DOHH2 (cell line): Measurements from ENCODE around the gene PDE4D.

ENCODE experiments used
- H3F3A ChIP-seq: fragments of 200-600 bp; sonication (generic), shearing (Covaris generic); 2 replicates; pipeline ENCODE4 v1.6.0; 2016; ENCODE audit warnings: antibody characterized with exemption, mild to moderate bottlenecking; ENCODE audit not compliant: control insufficient read depth, insufficient read depth
- H3K27ac ChIP-seq: fragments of 200-600 bp; sonication (generic); 2 replicates; pipeline ENCODE4 v1.5.1; 2014; ENCODE audit warnings: low read depth, mild to moderate bottlenecking, low read length, moderate library complexity
- H3K27me3 ChIP-seq: fragments of 200-600 bp; sonication (generic); 2 replicates; pipeline ENCODE4 v1.6.1; 2014; ENCODE audit warnings: mild to moderate bottlenecking, low read length, mixed read lengths; ENCODE audit not compliant: control insufficient read depth
- H3K36me3 ChIP-seq: fragments of 200-600 bp; sonication (generic); 2 replicates; pipeline ENCODE4 v1.6.1; 2014; ENCODE audit warnings: mild to moderate bottlenecking, low read length, moderate library complexity, mixed read lengths; ENCODE audit not compliant: control insufficient read depth
- H3K4me1 ChIP-seq: fragments of 200-600 bp; sonication (generic); 2 replicates; pipeline ENCODE4 v1.6.1; 2014; ENCODE audit warnings: mild to moderate bottlenecking, low read length, mixed read lengths; ENCODE audit not compliant: control insufficient read depth
- H3K4me2 ChIP-seq: fragments of 200-600 bp; sonication (generic); 2 replicates; pipeline ENCODE4 v1.6.0; 2014; ENCODE audit warnings: mild to moderate bottlenecking, low read length, moderate library complexity
- H3K4me3 ChIP-seq: fragments of 200-600 bp; sonication (generic); 2 replicates; pipeline ENCODE4 v1.5.1; 2014; ENCODE audit warnings: mild to moderate bottlenecking, low read length, mixed read lengths
- H3K79me2 ChIP-seq: fragments of 200-600 bp; sonication (generic); 2 replicates; pipeline ENCODE4 v1.6.1; 2014; ENCODE audit warnings: mild to moderate bottlenecking, low read length, mixed read lengths; ENCODE audit not compliant: control insufficient read depth
- H3K9me2 ChIP-seq: fragments of 200-600 bp; sonication (generic); replicated peaks from 2 replicates; pipeline ENCODE4 v1.6.1; 2014; ENCODE audit warnings: mild to moderate bottlenecking, low read length, mixed read lengths; ENCODE audit not compliant: control insufficient read depth
- H3K9me3 ChIP-seq: fragments of 200-600 bp; sonication (generic); 2 replicates; pipeline ENCODE4 v1.6.1; 2014; ENCODE audit warnings: antibody characterized with exemption, low read length, mixed read lengths; ENCODE audit not compliant: control insufficient read depth, insufficient read depth
- H4K20me1 ChIP-seq: fragments of 200-600 bp; sonication (generic); 2 replicates; pipeline ENCODE4 v1.6.0; 2014; ENCODE audit warnings: low read depth, mild to moderate bottlenecking, antibody characterized with exemption, low read length, moderate library complexity; ENCODE audit not compliant: control insufficient read depth, insufficient read depth
- EZH2phosphoT487 ChIP-seq: fragments of 200-600 bp; sonication (generic); IDR thresholded peaks from 2 replicates; pipeline ENCODE4 v1.6.1; 2017; ENCODE audit warnings: borderline replicate concordance, mild to moderate bottlenecking, antibody characterized with exemption, low read length, moderate library complexity, mixed read lengths
- TF ChIP-seq, protein P1 (sequence below): fragments of 200-600 bp; sonication (generic); IDR thresholded peaks from one replicate; pipeline ENCODE4 v1.5.1; 2014; ENCODE audit warnings: antibody characterized with exemption, mild to moderate bottlenecking, low read depth, low read length; ENCODE audit not compliant: poor library complexity, severe bottlenecking

The PDE4D gene

DNA sequence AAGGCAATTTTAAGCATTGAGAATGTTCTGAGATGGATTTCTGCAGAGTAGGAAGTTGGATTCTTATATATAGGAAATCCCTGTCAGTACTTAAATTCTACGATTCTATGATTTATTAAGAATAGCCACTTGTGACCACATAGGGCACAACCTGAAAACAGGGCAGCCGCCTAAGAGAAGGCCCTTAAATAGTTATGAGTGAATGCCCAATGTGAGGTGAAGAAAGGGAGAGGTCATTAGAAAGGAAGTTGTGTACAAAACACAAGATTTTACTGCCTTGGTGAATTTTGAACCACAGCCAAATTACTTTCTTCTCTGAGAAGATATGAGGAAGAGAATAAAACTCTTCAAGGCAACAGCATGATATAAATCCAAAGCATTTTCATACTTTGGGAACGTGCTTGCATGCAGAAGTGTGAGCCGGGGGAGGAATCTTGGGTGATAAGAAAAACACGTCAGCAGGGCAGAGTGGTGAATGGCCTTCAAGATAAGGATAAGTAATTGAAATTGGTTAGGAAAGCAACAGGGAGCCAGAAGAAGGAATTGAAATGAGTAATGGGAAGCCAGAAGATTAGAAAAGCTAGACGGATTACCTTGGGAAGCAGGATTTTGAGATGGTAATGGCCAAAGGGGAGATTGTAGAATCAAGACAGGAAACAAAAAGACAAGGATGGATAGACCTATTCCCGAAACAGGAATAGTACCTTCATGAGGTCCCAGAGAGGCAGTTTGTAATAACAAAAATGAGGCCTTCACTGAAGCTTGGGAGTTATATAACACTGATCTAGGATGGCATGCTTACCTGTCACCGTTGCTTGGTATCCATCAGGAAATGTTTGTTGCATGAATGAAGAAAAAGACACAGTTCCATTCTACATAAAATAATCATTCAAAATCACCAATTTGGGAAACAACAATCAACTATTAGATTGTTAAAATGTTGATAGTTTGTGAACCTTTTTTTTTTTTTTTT lies 244.3 kb downstream of the PDE4D start:
- no peak overlapping the region for H3K4me3 ChIP-seq
- no peak for TF ChIP-seq EZH2phosphoT487
- TF ChIP-seq, protein P1, sequence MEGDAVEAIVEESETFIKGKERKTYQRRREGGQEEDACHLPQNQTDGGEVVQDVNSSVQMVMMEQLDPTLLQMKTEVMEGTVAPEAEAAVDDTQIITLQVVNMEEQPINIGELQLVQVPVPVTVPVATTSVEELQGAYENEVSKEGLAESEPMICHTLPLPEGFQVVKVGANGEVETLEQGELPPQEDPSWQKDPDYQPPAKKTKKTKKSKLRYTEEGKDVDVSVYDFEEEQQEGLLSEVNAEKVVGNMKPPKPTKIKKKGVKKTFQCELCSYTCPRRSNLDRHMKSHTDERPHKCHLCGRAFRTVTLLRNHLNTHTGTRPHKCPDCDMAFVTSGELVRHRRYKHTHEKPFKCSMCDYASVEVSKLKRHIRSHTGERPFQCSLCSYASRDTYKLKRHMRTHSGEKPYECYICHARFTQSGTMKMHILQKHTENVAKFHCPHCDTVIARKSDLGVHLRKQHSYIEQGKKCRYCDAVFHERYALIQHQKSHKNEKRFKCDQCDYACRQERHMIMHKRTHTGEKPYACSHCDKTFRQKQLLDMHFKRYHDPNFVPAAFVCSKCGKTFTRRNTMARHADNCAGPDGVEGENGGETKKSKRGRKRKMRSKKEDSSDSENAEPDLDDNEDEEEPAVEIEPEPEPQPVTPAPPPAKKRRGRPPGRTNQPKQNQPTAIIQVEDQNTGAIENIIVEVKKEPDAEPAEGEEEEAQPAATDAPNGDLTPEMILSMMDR = no peak
- H3K79me2 ChIP-seq = no peaks in the 10 kb centered on the region
- H3K4me2 ChIP-seq = no peak overlapping the region
- 0 out of 2 replicates have a peak, but pooled peaks cover 3% of the 10 kb centered on the region for H3K27me3 ChIP-seq
- no peaks in the 10 kb centered on the region for H3F3A ChIP-seq
- no peaks in the 10 kb centered on the region for H3K9me3 ChIP-seq
- H3K36me3 ChIP-seq = no peaks in the 10 kb centered on the region
- H4K20me1 ChIP-seq = no peaks in the 10 kb centered on the region
- H3K9me2 ChIP-seq = no peaks in the 10 kb centered on the region
- H3K4me1 ChIP-seq = no peaks in the 10 kb centered on the region
- no peak overlapping the region for H3K27ac ChIP-seq

DNA sequence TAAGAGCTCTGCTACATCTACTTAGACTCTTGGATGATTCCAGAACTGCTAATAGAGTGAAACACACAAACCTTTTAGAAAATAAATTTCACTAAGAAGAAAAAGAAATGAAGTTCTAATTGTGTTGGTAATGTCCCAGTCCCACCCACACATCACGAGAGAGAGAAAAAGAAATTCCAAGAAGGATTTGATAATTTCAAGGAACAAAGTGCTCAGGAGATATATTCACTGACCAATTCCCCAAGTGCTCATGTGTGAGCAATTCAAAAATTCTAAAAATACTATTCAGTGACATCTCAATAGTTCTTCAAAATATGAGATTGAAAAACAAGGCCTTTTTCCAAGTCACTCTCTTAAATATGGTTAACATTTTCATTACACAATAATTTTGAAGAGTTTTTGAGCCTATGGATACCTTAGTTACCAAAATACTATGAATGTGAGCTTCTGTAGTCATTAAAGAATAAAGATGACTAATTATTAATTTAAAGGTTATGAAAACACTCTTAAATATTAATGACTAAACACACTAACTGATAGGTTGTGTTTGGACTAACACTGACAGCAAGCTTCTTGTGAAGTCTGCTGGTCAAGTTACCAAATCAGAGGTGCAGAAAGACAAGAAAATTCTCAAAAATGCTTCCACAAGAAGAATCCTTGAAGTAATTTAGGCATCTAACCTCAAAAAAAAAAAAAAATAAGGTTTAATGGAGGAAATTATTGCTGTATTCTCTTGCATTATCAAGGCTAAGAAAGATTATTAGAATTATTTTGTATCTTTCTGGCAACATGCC lies 245.3 kb downstream of the PDE4D start:
- Histone ChIP-seq H3F3A (no peaks in the 10 kb centered on the region), H4K20me1 (no peaks in the 10 kb centered on the region), H3K4me1 (no peaks in the 10 kb centered on the region), H3K36me3 (no peaks in the 10 kb centered on the region), H3K4me2 (no peak overlapping the region), H3K9me2 (no peaks in the 10 kb centered on the region), H3K27me3 (0 out of 2 replicates have a peak, but pooled peaks cover 3% of the 10 kb centered on the region), H3K79me2 (no peaks in the 10 kb centered on the region), H3K9me3 (no peaks in the 10 kb centered on the region), H3K4me3 (no peak overlapping the region), H3K27ac (no peak overlapping the region)
- no peak for TF ChIP-seq EZH2phosphoT487
- TF ChIP-seq, protein P1 = no peak

DNA sequence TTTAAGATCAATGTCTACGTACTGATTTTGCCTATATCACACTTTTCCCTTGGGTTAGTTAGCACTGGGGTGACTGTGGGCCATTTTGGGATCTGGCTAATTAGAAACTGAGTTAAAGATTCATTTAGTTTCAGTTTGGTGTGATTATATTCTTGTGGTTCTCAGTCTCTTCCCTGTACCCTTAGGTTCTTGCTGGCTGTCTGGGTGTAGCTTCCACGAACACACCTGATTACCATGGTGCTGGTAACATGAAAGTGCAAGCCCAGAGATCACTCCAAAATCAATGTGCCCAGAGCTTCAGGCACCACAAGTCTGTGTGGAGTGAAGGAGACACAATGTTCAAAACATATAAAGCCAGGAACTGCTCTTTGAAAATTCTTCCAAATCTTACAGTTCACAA lies 248.1 kb downstream of the PDE4D start:
- no peak overlapping the region for H3K27ac ChIP-seq
- H3K4me2 ChIP-seq = no peak overlapping the region

More for the DNA sequence above, 248.1 kb downstream of the PDE4D start:
- TF ChIP-seq, protein P1 = no peak
- no peak for TF ChIP-seq EZH2phosphoT487
- no peak overlapping the region for H3K4me3 ChIP-seq
- no peaks in the 10 kb centered on the region for H3K4me1 ChIP-seq
- H3K9me2 ChIP-seq = no peaks in the 10 kb centered on the region
- H3F3A ChIP-seq = no peaks in the 10 kb centered on the region
- H3K79me2 ChIP-seq = no peaks in the 10 kb centered on the region
- H3K36me3 ChIP-seq = no peaks in the 10 kb centered on the region
- H3K27me3 ChIP-seq = 0 out of 2 replicates have a peak, but pooled peaks cover 3% of the 10 kb centered on the region
- no peaks in the 10 kb centered on the region for H3K9me3 ChIP-seq
- H4K20me1 ChIP-seq = no peaks in the 10 kb centered on the region
